HG03025 (cell line): Measurements from ENCODE around the gene TEX11.
"Not testable (repeated sequence)": the region's sequence is repeated elsewhere in the genome, so short reads cannot be mapped to it uniquely, and the experiment has no call there.

Source experiments
- ATAC-seq: cut with Tn5 transposase; IDR thresholded peaks from one replicate; pipeline ENCODE4 v1.9.1; 2021; ENCODE audit warnings: mild to moderate bottlenecking, moderate library complexity; ENCODE audit not compliant: unreplicated experiment, low FRiP score

The TEX11 gene

DNA sequence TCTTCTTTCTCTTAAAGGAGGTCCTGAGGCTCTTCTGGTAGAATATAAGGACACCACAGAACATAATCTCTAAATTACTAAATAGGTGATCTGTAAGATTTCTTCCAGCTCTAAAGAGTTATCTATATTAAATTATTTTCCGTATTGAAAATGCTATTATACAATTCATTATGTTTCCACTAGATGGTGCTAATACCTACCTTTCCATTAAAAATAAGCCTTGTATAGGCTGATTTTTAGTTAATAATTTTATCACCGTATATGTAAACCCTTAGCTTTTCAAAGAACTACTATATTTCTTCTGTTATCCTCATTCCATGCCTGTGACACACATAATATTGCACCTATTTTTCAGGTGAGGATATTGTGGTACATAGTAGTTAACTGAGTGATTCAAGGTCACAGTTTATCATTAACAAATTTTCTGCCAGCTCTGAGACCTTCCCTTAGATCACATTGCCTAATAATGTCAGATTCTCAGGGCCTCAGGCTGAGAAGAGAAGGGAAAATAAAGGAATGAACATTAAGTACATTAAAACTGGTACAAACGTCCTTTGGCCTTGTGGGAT lies 138.8 kb downstream of the TEX11 start:
- ATAC-seq = no peak

GRCh38 chrX:70762285-70762684 lies 146.2 kb downstream of the TEX11 start:
- no peak for ATAC-seq

GRCh38 chrX:70755850-70756249 lies 152.7 kb downstream of the TEX11 start:
- no peak for ATAC-seq

GRCh38 chrX:70754169-70754848 lies 154.2 kb downstream of the TEX11 start:
- no peak for ATAC-seq

- ATAC-seq = not testable (repeated sequence)
Observed at GRCh38 chrX:70733774-70734173, 174.7 kb downstream of the TEX11 start.

- not testable (repeated sequence) for ATAC-seq
Observed at GRCh38 chrX:70727961-70728360, 180.6 kb downstream of the TEX11 start.

- ATAC-seq = no peak
Observed at GRCh38 chrX:70720721-70721120, 187.8 kb downstream of the TEX11 start.

DNA sequence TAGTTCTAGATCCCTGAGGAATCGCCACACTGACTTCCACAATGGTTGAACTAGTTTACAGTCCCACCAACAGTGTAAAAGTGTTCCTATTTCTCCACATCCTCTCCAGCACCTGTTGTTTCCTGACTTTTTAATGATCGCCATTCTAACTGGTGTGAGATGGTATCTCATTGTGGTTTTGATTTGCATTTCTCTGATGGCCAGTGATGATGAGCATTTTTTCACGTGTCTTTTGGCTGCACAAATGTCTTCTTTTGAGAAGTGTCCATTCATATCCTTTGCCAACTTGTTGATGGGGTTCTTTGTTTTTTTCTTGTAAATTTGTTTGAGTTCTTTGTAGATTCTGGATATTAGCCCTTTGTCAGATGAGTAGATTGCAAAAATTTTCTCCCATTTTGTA lies 197.2 kb downstream of the TEX11 start:
- not testable (repeated sequence) for ATAC-seq

- no peak for ATAC-seq
Observed at GRCh38 chrX:70694339-70695122, 214.0 kb downstream of the TEX11 start.

DNA sequence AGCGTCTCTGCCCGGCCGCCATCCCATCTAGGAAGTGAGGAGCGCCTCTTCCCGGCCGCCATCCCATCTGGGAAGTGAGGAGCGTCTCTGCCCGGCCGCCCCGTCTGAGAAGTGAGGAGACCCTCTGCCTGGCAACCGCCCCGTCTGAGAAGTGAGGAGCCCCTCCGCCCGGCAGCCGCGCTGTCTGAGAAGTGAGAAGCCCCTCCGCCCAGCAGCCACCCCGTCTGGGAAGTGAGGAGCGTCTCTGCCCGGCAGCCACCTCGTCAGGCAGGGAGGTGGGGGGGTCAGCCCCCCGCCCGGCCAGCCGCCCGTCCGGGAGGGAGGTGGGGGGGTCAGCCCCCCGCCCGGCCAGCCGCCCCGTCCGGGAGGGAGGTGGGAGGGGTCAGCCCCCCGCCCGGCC lies 229.1 kb downstream of the TEX11 start:
- ATAC-seq = not testable (repeated sequence)

DNA sequence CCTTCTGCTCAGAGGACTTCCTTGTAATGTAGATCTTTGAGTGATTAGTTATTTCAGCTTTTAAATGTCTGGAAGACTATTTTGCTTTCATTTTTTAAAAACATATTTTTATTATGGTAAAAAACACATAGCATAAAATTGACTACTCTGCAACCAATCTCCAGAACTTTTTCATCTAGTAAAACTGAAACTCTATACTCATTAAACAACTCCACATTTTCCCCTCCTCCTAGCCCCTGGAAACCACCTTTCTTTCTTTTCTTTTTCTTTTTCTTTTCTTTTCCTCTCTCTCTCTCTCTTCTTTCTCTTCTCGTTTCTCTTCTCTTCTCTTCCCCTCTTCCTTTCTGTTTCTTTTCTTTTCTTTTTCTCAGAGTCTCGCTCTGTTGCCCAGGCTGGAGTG lies 233.2 kb downstream of the TEX11 start:
- no peak for ATAC-seq

GRCh38 chrX:70672326-70672725 lies 236.2 kb downstream of the TEX11 start:
- no peak for ATAC-seq

DNA sequence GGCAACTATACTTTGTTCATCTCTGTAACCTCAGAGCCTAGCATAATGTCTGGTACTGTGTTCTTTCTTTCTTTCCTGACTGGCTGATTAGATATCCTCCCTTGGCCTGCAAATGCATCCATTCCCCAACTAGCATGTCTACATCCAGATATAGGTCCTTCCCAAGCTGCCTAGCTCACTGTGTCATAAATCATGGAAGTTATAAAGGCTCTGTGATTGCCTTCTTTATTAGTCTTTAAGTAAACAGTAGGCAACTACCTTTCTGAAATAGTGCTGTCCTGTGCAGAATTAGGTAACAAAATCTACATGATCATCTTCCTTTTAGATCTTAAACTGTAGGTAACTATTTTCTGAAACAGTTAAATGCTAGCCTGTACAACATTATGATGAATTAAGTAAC lies 239.4 kb downstream of the TEX11 start:
- no peak for ATAC-seq

GRCh38 chrX:70664726-70665125 lies 243.8 kb downstream of the TEX11 start:
- no peak for ATAC-seq

- not testable (repeated sequence) for ATAC-seq
Observed at GRCh38 chrX:70661124-70661523, 247.4 kb downstream of the TEX11 start.

DNA sequence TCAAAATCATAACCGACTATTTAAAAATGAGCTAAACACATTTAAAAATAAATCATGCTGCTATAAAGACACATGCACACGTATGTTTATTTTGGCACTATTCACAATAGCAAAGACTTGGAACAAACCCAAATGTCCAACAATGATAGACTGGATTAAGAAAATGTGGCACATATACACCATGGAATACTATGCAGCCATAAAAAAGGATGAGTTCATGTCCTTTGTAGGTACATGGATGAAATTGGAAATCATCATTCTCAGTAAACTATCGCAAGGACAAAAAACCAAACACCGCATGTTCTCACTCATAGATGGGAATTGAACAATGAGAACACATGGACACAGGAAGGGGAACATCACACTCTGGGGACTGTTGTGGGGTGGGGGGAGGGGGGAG lies 251.0 kb downstream of the TEX11 start:
- ATAC-seq = not testable (repeated sequence)

DNA sequence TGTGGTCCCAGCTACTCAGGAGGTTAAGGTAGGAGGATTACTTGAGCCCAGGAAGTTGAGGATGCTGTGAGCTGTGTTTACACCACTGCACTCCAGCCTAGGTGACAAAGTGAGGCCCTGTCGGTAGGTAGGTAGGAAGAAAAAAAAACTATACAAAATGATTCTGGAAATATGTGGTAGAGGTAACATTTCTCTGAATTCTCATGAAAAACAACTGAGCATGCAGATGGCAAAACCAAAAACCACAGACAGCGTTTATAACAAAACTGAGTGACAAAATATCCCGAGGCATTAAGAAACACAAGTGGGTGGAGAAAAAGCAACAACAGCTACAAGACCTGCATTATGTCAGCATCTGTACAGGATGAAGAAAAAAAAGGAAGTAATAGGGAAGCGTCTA lies 252.2 kb downstream of the TEX11 start:
- ATAC-seq = no peak

GRCh38 chrX:70647910-70648309 lies 260.6 kb downstream of the TEX11 start:
- ATAC-seq = not testable (repeated sequence)

DNA sequence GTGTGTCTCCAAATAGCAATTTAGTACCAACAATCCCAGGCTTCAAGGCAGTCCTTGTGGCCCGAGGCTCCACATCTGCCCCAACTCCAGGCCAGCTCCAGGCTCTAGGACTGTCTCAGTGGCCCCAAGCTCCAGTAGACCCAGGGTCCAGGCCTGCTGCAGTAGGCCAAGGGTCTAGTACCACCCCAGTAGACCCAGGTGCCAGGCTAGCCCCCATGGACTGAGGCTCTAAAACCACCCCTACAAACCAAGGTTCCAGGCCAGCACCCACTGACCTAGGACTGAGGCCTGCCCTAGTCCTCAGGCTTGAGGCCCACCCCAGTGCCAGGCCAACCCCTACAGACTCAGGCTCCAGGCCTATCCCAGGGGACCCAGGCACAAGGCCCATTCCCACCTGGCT lies 272.3 kb downstream of the TEX11 start:
- ATAC-seq = no peak

DNA sequence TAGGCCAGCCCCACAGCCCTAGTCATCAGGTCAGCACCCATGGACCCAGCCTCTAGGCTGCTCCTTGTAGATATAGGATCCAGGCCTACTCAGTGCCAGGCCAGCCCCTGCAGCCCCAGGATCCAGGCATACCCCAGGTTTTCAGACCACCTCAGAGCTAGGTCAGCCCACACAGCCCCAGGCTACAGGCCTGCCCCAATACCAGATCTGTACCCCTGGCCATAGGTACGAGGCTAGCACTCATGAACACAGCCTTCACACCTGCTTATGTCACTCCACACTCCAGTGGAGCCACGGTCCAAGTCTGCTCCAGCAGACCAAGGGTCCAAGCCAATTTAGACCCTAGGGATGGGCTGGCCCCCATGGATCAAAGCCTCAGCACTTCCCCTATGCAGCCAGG lies 272.8 kb downstream of the TEX11 start:
- ATAC-seq = no peak

- ATAC-seq = no peak
Observed at GRCh38 chrX:70635227-70635626, 273.3 kb downstream of the TEX11 start.

DNA sequence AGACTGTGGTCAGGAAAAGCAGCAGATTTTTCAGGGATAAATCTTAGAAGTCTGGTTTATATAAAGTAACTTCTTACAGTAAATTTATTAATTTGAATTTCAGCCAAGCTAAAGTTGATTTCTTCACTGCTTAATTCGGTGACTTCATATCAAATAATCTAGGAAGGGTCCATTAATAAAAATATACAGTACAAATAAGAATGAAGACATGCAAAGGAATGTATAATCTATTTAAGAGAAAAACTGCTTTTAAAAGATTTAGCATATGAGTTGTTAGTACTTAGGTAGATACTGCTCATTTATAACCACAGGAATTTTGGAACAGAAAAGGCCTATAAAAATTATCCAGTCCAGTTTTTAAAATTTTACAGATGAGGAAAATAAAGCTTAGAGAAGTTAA lies 286.8 kb downstream of the TEX11 start:
- ATAC-seq = no peak
